Nephron (organoid): ENCODE results near the gene TMEM42.

ENCODE experiments used
- H3K27ac Mint-ChIP-seq, 3 experiments: 2 replicates each; pipeline ENCODE4 v1.8.0; 2020; ENCODE audit warnings: mixed read lengths in 3 of 3, mild to moderate bottlenecking in 2 of 3, moderate library complexity in 1 of 3
- H3K27me3 Mint-ChIP-seq: 2 replicates; pipeline ENCODE4 v1.8.0; 2021; ENCODE audit warnings: low read depth, mild to moderate bottlenecking, moderate library complexity, mixed read lengths
- H3K36me3 Mint-ChIP-seq: 2 replicates; pipeline ENCODE4 v1.8.0; 2020; ENCODE audit warnings: low read depth, mixed read lengths
- H3K4me1 Mint-ChIP-seq: 2 replicates; pipeline ENCODE4 v1.8.0; 2020; ENCODE audit warnings: mixed read lengths
- H3K4me3 Mint-ChIP-seq, 3 experiments: 2 replicates each; pipeline ENCODE4 v1.8.0; 2020; ENCODE audit warnings: mild to moderate bottlenecking in 3 of 3, mixed read lengths in 3 of 3, moderate library complexity in 2 of 3
- H3K9me3 Mint-ChIP-seq: 2 replicates; pipeline ENCODE4 v1.8.0; 2020; ENCODE audit warnings: mixed read lengths
- CTCF ChIP-seq, 3 experiments: fragments of 200-600 bp; sonication (generic); IDR thresholded peaks; one replicate each; pipeline ENCODE4 v1.5.0; 2021; ENCODE audit warnings: antibody characterized with exemption in 3 of 3; ENCODE audit not compliant: unreplicated experiment in 3 of 3

The TMEM42 gene

GRCh38 chr3:44899683-44900367 lies 38.1 kb downstream of the TMEM42 start:
- no peaks in the 10 kb centered on the region for H3K9me3 Mint-ChIP-seq
- no peaks in the 10 kb centered on the region for H3K36me3 Mint-ChIP-seq
- no peak for TF ChIP-seq CTCF (IDR thresholded peaks at IDR 0.05; ENCODE audit: unreplicated experiment in 3 of 3)
- H3K4me3 Mint-ChIP-seq: no peak overlapping the region
- H3K4me1 Mint-ChIP-seq: no peaks in the 10 kb centered on the region
- H3K27me3 Mint-ChIP-seq: peaks cover 21% of the 10 kb centered on the region
- no peak overlapping the region for H3K27ac Mint-ChIP-seq

- Mint-ChIP-seq H3K27me3 (peaks cover 16% of the 10 kb centered on the region), H3K36me3 (no peaks in the 10 kb centered on the region), H3K4me1 (no peaks in the 10 kb centered on the region), H3K4me3 (no peak overlapping the region), H3K27ac (no peak overlapping the region), H3K9me3 (no peaks in the 10 kb centered on the region)
- TF ChIP-seq CTCF (IDR thresholded peaks at IDR 0.05; ENCODE audit: unreplicated experiment in 3 of 3): no peak
Measured at GRCh38 chr3:44902628-44903027, 40.9 kb downstream of the TMEM42 start.

GRCh38 chr3:44903314-44903713 lies 41.6 kb downstream of the TMEM42 start:
- Mint-ChIP-seq H3K27me3 (peaks cover 16% of the 10 kb centered on the region), H3K4me3 (no peak overlapping the region), H3K9me3 (no peaks in the 10 kb centered on the region), H3K27ac (no peak overlapping the region), H3K36me3 (no peaks in the 10 kb centered on the region), H3K4me1 (no peaks in the 10 kb centered on the region)
- no peak for TF ChIP-seq CTCF (IDR thresholded peaks at IDR 0.05; ENCODE audit: unreplicated experiment in 3 of 3)

- H3K27me3 Mint-ChIP-seq: peaks cover 16% of the 10 kb centered on the region
- no peak overlapping the region for H3K27ac Mint-ChIP-seq
- no peak overlapping the region for H3K4me3 Mint-ChIP-seq
- TF ChIP-seq CTCF (IDR thresholded peaks at IDR 0.05; ENCODE audit: unreplicated experiment in 3 of 3): no peak
- H3K36me3 Mint-ChIP-seq: no peaks in the 10 kb centered on the region
- no peaks in the 10 kb centered on the region for H3K4me1 Mint-ChIP-seq
- no peaks in the 10 kb centered on the region for H3K9me3 Mint-ChIP-seq
Measured at GRCh38 chr3:44903751-44904150, 42.0 kb downstream of the TMEM42 start.

- H3K4me3 Mint-ChIP-seq: no peak overlapping the region
- H3K9me3 Mint-ChIP-seq: no peaks in the 10 kb centered on the region
- H3K36me3 Mint-ChIP-seq: no peaks in the 10 kb centered on the region
- H3K4me1 Mint-ChIP-seq: no peaks in the 10 kb centered on the region
- H3K27me3 Mint-ChIP-seq: no peaks in the 10 kb centered on the region
- no peak overlapping the region for H3K27ac Mint-ChIP-seq
- no peak for TF ChIP-seq CTCF (IDR thresholded peaks at IDR 0.05; ENCODE audit: unreplicated experiment in 3 of 3)
Measured at GRCh38 chr3:44905446-44906157, 43.9 kb downstream of the TMEM42 start.

GRCh38 chr3:44906997-44907396 lies 45.3 kb downstream of the TMEM42 start:
- no peaks in the 10 kb centered on the region for H3K27me3 Mint-ChIP-seq
- H3K4me1 Mint-ChIP-seq: no peaks in the 10 kb centered on the region
- H3K27ac Mint-ChIP-seq: no peak overlapping the region
- TF ChIP-seq CTCF (IDR thresholded peaks at IDR 0.05; ENCODE audit: unreplicated experiment in 3 of 3): no peak
- H3K36me3 Mint-ChIP-seq: no peaks in the 10 kb centered on the region
- no peaks in the 10 kb centered on the region for H3K9me3 Mint-ChIP-seq
- no peak overlapping the region for H3K4me3 Mint-ChIP-seq
